KOPT-K1 (cell line): ENCODE data around the gene NXPE3.
"Not testable (repeated sequence)": the region's sequence is repeated elsewhere in the genome, so short reads cannot be mapped to it uniquely, and the experiment has no call there.

ENCODE experiments used
- H3K27ac ChIP-seq: fragments of 200-600 bp; sonication (generic); 2 replicates; pipeline ENCODE4 v1.5.1; 2016; ENCODE audit warnings: antibody characterized with exemption, mild to moderate bottlenecking, low read depth, low read length; ENCODE audit not compliant: poor library complexity, severe bottlenecking
- H3K36me3 ChIP-seq: fragments of 200-600 bp; sonication (generic); 2 replicates; pipeline ENCODE4 v1.5.1; 2017; ENCODE audit warnings: antibody characterized with exemption, mild to moderate bottlenecking, low read length, moderate library complexity; ENCODE audit not compliant: insufficient read depth
- H3K9me3 ChIP-seq: fragments of 200-600 bp; sonication (generic); 2 replicates; pipeline ENCODE4 v1.5.1; 2017; ENCODE audit warnings: antibody characterized with exemption, low read length, mild to moderate bottlenecking; ENCODE audit not compliant: insufficient read depth, poor library complexity, severe bottlenecking

NXPE3 gene

GRCh38 chr3:101864926-101865325 is 85.9 kb downstream of the NXPE3 start:
- H3K36me3 ChIP-seq, H3K27ac ChIP-seq, H3K9me3 ChIP-seq: not testable (repeated sequence)

- Histone ChIP-seq H3K36me3 (no peaks in the 10 kb centered on the region), H3K27ac (no peak overlapping the region), H3K9me3 (no peaks in the 10 kb centered on the region)
Observed at GRCh38 chr3:101865751-101866509, 86.9 kb downstream of the NXPE3 start.

GRCh38 chr3:101867511-101867910 is 88.5 kb downstream of the NXPE3 start:
- no peaks in the 10 kb centered on the region for H3K36me3 ChIP-seq
- no peak overlapping the region for H3K27ac ChIP-seq
- no peaks in the 10 kb centered on the region for H3K9me3 ChIP-seq

- H3K36me3 ChIP-seq = no peaks in the 10 kb centered on the region
- no peak overlapping the region for H3K27ac ChIP-seq
- H3K9me3 ChIP-seq = no peaks in the 10 kb centered on the region
Observed at GRCh38 chr3:101867996-101868395, 89.0 kb downstream of the NXPE3 start.

- H3K36me3 ChIP-seq = no peaks in the 10 kb centered on the region
- H3K9me3 ChIP-seq = no peaks in the 10 kb centered on the region
- H3K27ac ChIP-seq = no peak overlapping the region
Observed at GRCh38 chr3:101868534-101869464, 89.8 kb downstream of the NXPE3 start.

GRCh38 chr3:101870138-101870537 is 91.1 kb downstream of the NXPE3 start:
- Histone ChIP-seq H3K27ac (no peak overlapping the region), H3K9me3 (no peaks in the 10 kb centered on the region), H3K36me3 (no peaks in the 10 kb centered on the region)

GRCh38 chr3:101873619-101874018 is 94.6 kb downstream of the NXPE3 start:
- Histone ChIP-seq H3K27ac (no peak overlapping the region), H3K9me3 (no peaks in the 10 kb centered on the region), H3K36me3 (no peaks in the 10 kb centered on the region)

- Histone ChIP-seq H3K9me3 (no peaks in the 10 kb centered on the region), H3K36me3 (no peaks in the 10 kb centered on the region), H3K27ac (no peak overlapping the region)
Observed at GRCh38 chr3:101876142-101876541, 97.1 kb downstream of the NXPE3 start.
